ENCODE measurements around the gene FIZ1.

FIZ1 gene

DNA sequence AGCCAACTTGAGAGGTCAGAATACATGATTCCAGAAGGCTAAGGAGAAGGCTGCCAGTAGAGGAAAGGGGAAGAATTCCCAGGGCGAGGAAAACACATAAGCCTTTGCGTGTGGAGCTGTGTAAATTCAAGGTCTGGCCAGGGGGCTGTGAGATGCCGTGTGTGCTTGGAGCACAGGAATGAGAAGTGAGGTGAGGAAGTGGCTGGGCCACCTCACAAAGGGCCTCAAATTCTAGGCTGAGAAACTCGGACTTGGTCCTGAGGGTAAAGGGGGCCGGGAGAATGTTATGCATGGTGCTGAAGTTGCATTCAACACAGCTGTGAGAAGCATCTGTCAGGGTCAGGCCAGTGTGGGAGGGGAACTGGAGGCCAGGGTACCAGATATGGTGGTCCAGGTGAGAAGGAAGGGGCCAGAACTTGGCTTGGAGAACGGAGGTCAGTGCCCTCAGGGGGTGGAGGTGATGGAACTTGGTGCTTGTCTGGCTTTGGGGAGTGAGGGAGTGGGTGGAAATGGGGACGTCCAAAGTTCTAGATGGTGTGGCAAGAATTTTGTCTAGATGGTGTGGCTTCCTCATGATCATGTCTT is 36.6 kb upstream of the FIZ1 start:
- DNase-seq: no peak

DNA sequence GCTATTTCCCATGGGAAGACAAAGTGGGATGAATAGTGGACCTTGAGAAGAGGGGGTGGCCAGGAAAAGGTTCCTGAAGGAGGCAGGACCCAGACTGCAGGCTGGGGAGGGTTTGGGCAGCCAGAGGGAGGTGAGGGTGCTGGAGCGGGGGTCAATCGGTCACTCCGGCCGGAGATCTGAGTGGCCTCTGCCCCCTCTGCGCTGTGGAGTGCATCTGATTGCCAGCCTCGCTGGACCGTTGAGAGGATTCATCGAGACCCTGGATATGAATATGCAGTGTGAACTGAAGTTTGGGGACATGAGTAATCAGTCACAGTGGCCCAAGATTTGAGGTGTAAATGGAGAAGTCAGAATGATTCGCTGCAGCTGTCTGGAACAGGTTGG is 36.0 kb upstream of the FIZ1 start:
- no peak for DNase-seq

DNA sequence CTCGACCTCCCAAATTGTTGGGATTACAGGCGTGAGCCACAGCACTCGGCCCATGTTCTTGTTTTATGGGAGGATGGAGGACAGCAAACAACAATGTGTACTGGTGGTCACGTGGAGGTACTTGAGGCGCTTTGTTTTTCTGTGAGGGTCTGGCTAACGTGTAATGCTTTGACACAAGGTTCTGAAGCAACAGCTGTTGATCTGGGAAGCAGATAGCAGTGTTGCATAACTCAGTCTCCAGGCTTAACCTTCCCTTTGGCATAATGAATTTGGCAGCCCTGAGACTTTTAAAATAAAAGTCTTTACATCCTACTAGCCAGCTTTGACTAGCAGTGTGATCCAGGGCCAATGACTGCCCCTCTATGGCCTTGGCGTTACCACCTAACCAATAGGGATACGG is 34.5 kb upstream of the FIZ1 start:
- DNase-seq: no peak

DNA sequence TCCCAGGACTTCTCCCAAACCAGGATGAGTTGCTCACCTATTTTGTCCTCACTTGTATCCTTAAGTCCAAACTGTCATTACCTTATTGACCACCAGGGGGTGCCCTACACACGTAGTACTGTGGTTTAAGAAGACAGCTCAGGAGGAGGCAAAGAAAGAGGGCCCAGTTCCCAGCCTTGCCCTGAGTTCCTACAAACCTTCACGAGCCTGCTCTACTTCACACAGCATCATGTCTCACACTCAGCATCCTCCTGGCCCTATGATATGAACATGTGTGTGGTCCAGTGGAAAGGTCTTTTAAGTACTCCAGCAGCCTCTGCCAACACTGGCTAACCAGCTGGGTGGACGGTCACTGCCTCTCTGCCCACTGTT is 33.1 kb upstream of the FIZ1 start:
- peak in 51 of 58 donors; percentile 24 to 94 (median 63) for DNase-seq

DNA sequence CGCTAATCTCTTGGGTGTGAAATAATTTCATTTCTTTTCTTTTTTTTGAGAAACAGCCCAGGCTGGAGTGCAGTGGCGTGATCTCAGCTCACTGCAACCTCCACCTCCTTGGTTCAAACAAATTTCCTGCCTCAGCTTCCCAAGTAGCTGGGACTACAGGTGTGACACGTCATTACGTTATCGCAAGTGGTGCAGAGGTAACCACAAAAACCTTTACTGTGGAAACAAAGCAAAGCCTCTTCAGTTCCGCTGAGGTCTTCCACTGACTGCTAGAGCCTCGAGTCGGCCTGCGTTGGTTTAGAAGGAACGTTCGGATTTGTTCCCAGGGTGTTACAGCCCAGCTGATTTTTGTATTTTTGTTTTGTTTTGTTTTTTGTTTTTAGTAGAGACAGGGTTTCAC is 27.0 kb upstream of the FIZ1 start:
- DNase-seq: no peak

DNA sequence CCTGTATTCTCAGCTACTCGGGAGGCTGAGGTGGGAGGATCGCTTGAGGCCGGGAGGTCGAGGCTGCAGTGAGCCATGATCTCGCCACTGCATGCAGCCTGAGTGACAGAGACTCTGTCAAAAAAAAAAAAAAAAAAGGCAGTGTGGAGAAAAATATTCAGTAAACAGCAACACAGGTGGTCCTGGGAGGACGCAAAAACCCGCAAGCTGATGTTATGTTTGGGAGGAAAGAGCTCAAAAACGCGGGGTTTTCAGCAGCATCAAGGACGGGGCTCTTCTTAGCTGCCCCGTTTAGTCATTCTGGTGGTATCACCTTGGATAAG is 25.6 kb upstream of the FIZ1 start:
- DNase-seq: no peak

DNA sequence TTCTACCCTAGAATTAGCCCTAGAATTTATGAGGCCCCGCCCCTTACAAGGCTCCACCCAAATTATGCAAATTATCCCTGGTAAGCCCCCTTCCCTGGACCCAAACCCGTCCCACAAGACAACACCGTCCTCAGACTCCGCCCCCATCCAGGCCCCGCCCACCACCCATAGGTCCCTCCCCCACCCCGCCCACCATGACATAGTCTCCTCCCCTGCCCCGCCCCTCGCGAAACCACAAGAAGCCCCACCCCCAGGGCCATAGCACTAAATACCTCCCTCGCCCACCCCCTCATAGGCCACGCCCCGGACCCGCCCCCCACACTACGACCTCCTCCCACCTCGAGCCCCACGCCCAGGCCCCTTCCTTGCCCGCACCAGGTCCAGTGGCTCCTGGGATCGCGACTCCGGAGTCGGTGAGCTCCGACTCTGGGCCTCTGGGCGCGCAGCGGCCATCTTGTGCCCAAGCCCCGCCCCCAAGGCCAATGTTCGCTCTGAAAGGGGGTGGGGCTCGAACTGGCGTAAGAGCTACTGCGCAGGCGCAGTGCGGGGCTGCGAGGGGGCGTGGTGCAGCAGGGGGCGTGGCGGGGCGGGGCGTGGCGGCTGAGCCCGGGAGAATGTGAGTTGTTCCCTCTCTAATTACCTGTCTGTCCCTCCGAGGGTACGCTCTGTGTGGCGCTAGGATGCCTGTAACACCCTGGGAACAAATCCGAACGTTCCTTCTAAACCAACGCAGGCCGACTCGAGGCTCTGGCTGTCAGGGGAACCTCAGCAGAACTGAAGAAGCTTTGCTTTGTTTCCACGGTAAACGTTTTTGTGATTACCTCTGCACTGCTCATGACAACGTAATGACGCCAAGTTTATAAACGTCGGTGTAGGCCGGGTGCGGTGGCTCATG is 25.0 kb upstream of the FIZ1 start, which contains the start of gene ZNF784:
ZNF784 (minus strand) TSS at position 458 of the 895 bp plus-strand sequence; CDS start at position 453, 5 bp downstream.
- DNase-seq: peak in 57 of 58 donors; percentile 57 to 97 (median 90)

DNA sequence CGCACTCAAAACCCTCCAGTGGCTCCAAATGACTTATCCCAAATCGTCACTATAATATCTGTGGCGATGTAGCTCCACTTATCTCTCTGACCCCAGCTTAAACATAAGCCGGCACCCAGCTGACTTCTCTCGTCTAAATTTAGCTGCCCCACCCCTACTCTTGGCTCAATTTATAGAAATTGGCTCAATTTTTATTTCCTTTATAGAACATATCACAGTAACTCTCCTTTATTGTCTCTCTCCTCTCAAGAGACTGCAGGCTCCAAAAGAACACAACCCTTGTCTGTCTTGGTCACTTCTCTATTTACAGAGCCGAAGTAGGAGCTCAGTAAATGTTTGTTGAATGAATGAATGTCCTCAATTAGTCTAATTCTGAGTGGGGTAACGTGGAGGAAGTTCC is 24.2 kb upstream of the FIZ1 start:
- no peak for DNase-seq

DNA sequence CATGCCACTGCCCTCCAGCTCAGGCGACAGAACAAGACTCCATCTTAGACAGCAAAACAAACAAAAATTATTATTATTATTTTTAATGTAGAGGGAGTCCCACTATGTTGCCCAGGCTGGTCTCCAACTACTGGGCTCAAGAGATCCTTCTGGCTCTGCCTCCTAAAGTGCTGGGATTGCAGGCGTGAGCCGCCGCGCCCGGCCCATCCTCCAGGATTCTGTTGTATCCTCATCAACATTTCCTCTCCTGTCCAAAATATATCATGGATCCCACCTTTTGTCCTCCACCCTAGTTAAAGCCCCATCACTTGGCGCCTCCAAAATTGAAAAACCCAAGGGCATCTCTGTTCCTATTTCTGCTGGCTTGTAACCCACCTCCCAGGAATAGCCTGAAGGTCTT is 23.8 kb upstream of the FIZ1 start:
- DNase-seq: no peak

DNA sequence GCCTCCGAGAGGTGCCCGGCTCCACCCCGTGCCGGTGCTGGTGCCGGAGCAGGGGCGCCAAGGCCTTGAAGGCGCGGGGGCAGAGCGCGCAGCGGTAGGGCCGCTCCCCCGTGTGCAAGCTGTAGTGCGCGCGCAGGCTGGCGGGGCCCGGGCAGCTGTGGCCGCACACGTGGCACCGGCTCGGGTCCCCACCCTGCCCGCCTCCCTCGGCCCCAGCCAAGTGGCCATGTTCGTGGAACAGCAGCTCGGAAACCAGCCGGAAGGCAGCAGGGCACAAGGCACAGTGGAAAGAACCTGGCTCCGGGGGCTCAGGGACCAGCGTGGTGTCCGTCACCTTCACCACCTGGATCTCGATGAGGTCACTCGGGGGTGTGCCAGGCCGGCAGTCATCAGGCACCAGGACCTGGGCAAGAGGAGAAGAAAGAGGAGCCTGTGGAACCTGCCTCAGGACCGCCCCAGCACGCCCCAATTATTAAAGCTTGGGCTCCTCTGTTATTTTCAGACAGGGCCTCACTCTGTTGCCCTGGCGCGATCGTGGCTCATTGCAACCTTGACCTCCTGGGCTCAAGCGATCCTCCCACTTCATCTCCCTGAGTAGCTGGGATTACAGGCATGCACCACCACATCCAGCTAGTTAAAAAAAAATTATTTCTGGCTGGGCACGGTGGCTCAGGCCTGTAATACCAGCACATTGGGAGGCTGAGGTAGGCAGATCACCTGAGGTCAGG is 23.1 kb upstream of the FIZ1 start:
- DNase-seq: no peak

DNA sequence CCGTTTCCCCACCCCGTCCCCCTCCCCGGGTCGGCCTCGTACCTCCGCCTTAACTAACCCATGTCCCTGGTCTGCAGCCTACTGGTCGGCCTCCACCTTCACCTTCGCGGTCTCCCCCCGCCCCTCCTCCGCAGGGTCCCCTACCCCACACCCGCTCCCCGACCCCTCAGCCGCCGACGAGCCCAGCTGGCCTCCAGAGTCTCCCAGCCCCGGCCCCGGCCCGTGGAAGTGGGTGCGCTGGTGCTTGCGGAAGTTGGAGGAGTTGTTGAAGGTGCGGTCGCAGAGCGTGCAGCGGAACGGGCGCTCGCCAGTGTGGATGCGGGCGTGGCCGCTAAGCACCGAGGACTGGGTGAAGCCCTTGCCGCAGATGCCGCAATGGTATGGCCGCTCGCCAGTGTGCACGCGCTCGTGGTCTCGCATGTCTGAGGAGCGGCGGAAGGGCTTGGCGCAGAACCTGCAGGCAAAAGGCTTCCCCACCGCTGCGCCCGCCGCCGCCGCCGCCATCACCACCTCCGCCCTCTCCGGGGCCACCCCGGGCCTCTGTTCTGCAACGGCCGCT is 22.4 kb upstream of the FIZ1 start:
- DNase-seq: no peak

DNA sequence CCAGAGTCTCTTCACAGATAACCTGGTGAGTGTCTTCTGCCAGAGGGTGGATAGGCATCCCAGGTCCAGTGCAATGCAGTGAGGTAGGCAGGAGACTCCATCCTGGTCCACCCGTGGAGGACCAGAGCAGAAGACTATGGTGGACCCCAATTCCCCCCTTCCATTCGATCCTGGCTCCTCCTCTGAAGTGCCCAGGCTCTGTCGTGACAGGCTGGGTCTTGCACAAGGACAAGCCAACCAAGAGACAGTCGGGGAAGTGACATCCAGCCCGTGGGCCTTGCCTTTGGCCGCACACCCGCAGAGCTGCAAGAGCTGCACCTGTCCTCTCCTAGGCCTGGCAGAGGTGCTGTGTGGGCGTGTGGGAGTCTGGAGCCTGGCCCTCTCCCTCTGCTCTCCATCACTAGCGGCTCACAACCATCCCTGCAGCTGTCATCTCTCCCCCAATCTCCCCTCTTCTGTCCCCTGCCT is 21.9 kb upstream of the FIZ1 start:
- DNase-seq: no peak

DNA sequence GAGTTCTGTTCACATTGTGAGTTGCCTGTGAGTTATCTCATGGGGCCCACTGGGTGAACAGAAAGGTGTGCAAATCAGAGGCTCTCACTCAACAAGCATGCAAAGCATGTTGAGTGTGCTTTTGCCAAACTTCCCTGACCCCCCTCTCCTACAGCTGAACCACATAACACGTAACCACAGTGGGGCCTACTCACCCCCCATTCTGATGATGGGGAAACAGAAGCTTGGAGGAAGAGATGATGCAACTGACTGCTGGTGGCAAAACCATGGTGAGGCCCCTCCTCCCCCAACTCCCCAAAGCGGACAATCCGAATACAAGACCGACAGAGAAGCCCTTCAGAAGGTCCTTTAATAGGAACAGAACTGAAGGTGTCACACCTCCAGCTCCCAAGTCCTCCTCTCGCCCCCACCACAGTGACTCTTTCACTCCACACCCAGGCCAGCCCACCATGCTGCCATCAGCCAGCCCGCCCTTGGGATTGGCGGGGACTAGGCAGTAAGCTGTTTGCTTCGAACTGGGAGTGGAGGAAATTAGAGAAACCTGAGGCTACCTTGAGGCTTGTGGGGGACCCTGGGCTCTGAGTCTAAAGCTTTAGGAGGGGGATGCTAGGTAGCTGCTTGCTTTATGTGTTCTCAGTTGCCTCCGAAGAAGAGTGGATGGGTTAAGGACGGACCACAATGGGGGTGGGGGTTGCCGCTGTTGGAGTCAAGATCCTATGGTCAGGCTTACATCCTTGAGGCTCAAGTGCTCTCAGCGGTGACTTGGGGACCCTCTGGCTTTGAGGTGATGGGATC is 21.3 kb upstream of the FIZ1 start:
- peak in 1 of 58 donors; percentile 11 for DNase-seq

DNA sequence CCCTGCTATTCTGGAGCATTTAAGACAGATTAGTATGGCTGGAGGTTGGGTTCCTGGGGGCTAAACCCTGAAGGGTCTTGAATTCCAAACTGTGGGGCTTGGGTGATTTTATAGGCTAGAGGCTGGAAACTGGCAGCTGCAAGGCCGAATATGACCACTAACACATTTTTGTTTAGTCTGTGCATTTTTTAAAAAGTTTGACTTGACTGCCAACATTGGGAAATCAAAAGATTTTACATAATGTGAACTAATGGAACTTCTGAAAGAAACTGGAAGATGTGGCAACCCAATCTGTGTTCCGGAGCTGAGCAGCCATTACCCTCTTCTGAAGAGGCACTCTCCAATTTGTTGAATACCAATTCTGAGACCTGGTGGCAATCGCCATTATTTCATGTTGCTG is 20.0 kb upstream of the FIZ1 start:
- DNase-seq: no peak

DNA sequence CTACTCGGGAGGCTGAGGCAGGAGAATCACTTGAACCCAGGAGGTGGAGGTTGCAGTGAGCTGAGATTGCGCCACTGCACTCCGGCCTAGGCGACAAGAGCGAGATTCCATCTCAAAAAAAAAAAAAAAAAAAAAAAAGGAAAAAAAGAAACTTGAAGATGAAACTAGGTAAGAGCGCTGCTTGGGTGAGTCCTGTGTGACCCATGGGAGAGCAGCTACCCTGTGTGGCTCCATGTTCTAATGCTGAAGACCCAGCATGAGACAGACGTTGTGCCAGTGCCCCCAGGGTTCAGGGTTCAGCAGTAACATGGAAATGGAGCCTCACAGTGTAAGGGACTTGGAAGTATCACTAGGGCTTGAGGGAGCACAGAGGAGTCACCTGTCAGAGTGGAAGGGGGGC is 19.1 kb upstream of the FIZ1 start:
- DNase-seq: no peak

DNA sequence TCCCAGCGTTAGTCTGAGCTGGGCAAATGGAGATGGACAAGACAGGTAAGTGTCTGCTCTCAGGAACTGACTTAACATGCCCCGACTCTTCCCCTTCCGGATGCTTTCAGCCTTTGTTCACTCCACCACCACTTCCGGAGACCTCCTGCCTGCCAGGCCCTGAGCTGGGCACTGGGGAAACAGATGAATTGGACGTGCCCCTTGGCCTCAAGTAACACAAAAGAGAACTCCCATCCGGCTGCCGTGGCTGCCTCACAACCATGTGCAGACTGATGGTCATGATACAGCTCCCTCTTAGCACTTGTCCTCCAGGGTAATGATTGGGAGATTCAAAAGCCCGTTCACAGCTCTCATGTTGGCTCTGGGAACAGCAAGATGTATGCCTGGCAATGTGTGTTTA is 18.1 kb upstream of the FIZ1 start:
- DNase-seq: no peak

DNA sequence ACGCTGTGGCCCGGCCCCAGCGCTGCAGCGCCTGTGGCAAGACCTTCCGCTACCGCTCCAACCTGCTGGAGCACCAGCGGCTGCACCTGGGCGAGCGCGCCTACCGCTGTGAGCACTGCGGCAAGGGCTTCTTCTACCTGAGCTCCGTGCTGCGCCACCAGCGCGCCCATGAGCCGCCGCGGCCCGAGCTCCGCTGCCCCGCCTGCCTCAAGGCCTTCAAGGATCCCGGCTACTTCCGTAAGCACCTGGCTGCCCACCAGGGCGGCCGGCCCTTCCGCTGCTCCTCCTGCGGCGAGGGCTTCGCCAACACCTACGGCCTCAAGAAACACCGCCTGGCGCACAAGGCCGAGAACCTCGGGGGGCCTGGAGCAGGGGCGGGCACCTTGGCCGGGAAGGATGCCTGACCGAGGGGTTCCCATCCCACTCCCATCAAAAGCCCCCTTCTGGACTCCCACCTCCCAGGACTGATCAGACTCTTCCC is 17.1 kb upstream of the FIZ1 start:
- DNase-seq: no peak

DNA sequence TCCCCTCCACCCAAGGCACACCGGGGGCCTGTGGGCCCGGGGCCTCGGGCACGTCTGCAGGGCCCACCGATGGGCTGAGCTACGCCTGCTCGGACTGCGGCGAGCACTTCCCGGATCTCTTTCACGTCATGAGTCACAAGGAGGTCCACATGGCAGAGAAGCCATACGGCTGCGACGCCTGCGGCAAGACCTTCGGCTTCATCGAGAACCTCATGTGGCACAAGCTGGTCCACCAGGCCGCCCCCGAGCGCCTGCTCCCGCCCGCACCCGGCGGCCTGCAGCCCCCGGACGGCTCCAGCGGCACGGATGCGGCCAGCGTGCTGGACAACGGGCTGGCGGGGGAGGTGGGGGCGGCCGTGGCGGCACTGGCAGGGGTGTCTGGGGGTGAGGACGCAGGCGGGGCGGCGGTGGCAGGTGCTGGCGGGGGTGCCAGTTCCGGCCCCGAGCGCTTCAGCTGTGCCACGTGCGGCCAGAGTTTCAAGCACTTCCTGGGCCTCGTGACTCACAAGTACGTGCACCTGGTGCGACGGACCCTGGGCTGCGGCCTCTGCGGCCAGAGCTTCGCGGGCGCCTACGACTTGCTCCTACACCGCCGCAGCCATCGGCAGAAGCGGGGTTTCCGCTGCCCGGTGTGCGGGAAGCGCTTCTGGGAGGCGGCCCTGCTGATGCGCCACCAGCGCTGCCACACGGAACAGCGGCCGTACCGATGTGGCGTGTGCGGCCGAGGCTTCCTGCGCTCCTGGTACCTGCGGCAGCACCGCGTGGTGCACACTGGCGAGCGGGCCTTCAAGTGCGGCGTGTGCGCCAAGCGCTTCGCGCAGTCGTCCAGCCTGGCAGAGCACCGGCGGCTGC is 16.5 kb upstream of the FIZ1 start:
- DNase-seq: no peak

DNA sequence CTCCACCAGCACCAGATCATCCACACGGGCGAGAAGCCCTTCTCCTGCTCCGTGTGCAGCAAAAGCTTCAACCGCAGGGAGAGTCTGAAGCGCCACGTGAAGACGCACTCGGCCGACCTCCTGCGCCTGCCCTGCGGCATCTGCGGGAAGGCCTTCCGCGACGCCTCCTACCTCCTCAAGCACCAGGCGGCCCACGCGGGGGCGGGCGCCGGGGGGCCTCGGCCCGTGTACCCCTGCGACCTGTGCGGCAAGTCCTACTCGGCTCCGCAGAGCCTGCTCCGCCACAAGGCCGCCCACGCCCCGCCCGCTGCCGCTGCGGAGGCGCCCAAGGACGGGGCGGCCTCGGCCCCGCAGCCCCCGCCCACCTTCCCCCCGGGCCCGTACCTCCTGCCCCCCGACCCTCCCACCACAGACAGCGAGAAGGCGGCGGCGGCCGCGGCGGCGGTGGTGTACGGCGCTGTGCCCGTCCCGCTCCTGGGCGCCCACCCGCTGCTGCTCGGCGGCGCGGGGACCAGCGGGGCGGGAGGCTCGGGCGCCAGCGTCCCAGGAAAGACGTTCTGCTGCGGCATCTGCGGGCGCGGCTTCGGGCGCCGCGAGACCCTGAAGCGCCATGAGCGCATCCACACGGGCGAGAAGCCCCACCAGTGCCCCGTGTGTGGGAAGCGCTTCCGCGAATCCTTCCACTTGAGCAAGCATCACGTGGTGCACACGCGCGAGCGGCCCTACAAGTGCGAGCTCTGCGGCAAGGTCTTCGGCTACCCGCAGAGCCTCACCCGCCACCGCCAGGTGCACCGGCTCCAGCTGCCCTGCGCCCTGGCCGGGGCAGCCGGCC is 15.6 kb upstream of the FIZ1 start:
- DNase-seq: no peak

Measured in anterior cingulate cortex (tissue), 58 donors.